Panc1 (cell line): ENCODE measurements around the gene RFX6. TPM values are rescaled to one million over a fixed set of nuclear protein-coding genes. Genes with fewer than 3 reads are reported as not detected.

Source experiments
- ATAC-seq: fragments of 200-7000 bp; cut with Tn5 transposase; 2 replicates; pipeline ENCODE4 v1.9.1; 2020; ENCODE audit warnings: mild to moderate bottlenecking, moderate library complexity
- BruUV-seq: library from RNA; stranded (reverse); fragments of 400-500 nt; replicated peaks from 2 replicates; lab custom pipeline; 2021; lab: Mats Ljungman, UMichigan
- CTCF ChIA-PET: fragments of 300-600 bp; sonication (Branson Sonifier 250); formaldehyde crosslinking; loops from one replicate; lab custom pipeline; 2022; ENCODE audit warnings: antibody characterized with exemption; lab: Charles Lee
- POLR2A ChIA-PET: fragments of 300-600 bp; sonication (Branson Sonifier 250); formaldehyde crosslinking; loops from one replicate; lab custom pipeline; 2022; ENCODE audit warnings: antibody characterized with exemption; lab: Charles Lee
- DNase-seq: peaks from one replicate; pipeline ENCODE4 v3.0.0-alpha.2; 2010; ENCODE audit warnings: low read depth, low spot score
- H3K27ac ChIP-seq: 2 replicates; pipeline ENCODE4 v1.5.1; 2011; ENCODE audit warnings: mild to moderate bottlenecking, low read length, inconsistent platforms
- H3K27me3 ChIP-seq: fragments of 200-500 bp; sonication (Bioruptor generic); 2 replicates; pipeline ENCODE4 v1.6.0; 2014; ENCODE audit warnings: low read length, inconsistent platforms; ENCODE audit not compliant: control insufficient read depth, insufficient read depth
- H3K36me3 ChIP-seq: fragments of 200-500 bp; sonication (Bioruptor generic); 2 replicates; pipeline ENCODE4 v1.5.1; 2014; ENCODE audit warnings: inconsistent platforms, mild to moderate bottlenecking, low read length, moderate library complexity; ENCODE audit not compliant: control insufficient read depth, insufficient read depth
- H3K4me1 ChIP-seq: 2 replicates; pipeline ENCODE4 v1.5.1; 2011; ENCODE audit warnings: inconsistent platforms, mild to moderate bottlenecking, low read length, moderate library complexity; ENCODE audit not compliant: control insufficient read depth, insufficient read depth
- H3K4me3 ChIP-seq, 2 experiments: 2 replicates each; pipeline ENCODE4 v1.5.1; 2011 to 2012; ENCODE audit warnings: low read depth in 2 of 2, low read length in 2 of 2, mild to moderate bottlenecking in 2 of 2, inconsistent platforms in 1 of 2, moderate library complexity in 1 of 2
- H3K9me3 ChIP-seq: fragments of 200-500 bp; sonication (Bioruptor generic); 2 replicates; pipeline ENCODE4 v1.5.1; 2014; ENCODE audit warnings: low read depth, mild to moderate bottlenecking, inconsistent platforms, low read length, moderate library complexity; ENCODE audit not compliant: control insufficient read depth, insufficient read depth
- CTCF ChIP-seq: fragments of 450-650 bp; IDR thresholded peaks from 2 replicates; pipeline ENCODE4 v1.5.1; 2017; ENCODE audit warnings: mild to moderate bottlenecking
- POLR2AphosphoS5 ChIP-seq: IDR thresholded peaks from 2 replicates; pipeline ENCODE4 v1.6.1; 2012; ENCODE audit warnings: mild to moderate bottlenecking, low read depth, low read length, moderate library complexity
- REST ChIP-seq, 2 experiments: IDR thresholded peaks; 2 replicates each; pipeline ENCODE4 v1.6.1; 2011 to 2012; ENCODE audit warnings: low read depth in 2 of 2, control low read depth in 1 of 2, low read length in 1 of 2, mild to moderate bottlenecking in 1 of 2, moderate library complexity in 1 of 2; ENCODE audit not compliant: insufficient read depth in 1 of 2
- SIN3A ChIP-seq: IDR thresholded peaks from 2 replicates; pipeline ENCODE4 v1.6.1; 2012; ENCODE audit warnings: low read depth, mild to moderate bottlenecking, low read length, moderate library complexity, borderline replicate concordance; ENCODE audit not compliant: insufficient read depth
- TCF7L2 ChIP-seq: IDR thresholded peaks from 2 replicates; pipeline ENCODE4 v1.6.1; 2011; ENCODE audit warnings: mild to moderate bottlenecking, low read depth, low read length, inconsistent platforms
- in situ Hi-C: cut with HindIII; loops from 2 replicates; pipeline ENCODE4 v1.10.0; 2016; ENCODE audit warnings: low sequenced_read_pairs, low pct_unique_long_range_greater_than_20kb
- intact Hi-C: fragments of 100-400 bp; cut with micrococcal nuclease; formaldehyde crosslinking; loops from one replicate; pipeline ENCODE4 v1.10.0; 2022; ENCODE audit not compliant: unreplicated experiment
- total RNA-seq: library from RNA; stranded (reverse); gene quantifications from one replicate; pipeline ENCODE4 v1.2.1, GENCODE V29; 2021; ENCODE audit not compliant: unreplicated experiment

Gene RFX6
- total RNA-seq, 1 experiment from 2014 or later: not detected

- no peak overlapping the region for H3K27ac ChIP-seq
- peak; percentile 84; the same call in 1 of the 2 replicates for TF ChIP-seq CTCF
- no peak for TF ChIP-seq POLR2AphosphoS5
- peak; percentile 45 for DNase-seq
- peaks cover 8% of the 10 kb centered on the region for H3K27me3 ChIP-seq
- H3K4me3 ChIP-seq: no peak overlapping the region
- CTCF ChIA-PET: interaction anchor here (2.2 kb wide), 1 partner anchor 88 kb away, joined by 8 read pairs; no protein-coding TSS in a partner anchor
- intact Hi-C loops (loop anchor here (1.0 to 5.0 kb wide), 2 partner anchors 88 to 187 kb away; no protein-coding TSS in a partner anchor), in situ Hi-C loops (no loop called here)
- H3K36me3 ChIP-seq: no peaks in the 10 kb centered on the region
- ATAC-seq: peak; percentile 91
- H3K4me1 ChIP-seq: no peaks in the 10 kb centered on the region
- no peaks in the 10 kb centered on the region for H3K9me3 ChIP-seq
- POLR2A ChIA-PET: no interaction called here
- no TSS peak for BruUV-seq
Measured at GRCh38 chr6:116969211-116969863, 92.3 kb downstream of the RFX6 start.

DNA sequence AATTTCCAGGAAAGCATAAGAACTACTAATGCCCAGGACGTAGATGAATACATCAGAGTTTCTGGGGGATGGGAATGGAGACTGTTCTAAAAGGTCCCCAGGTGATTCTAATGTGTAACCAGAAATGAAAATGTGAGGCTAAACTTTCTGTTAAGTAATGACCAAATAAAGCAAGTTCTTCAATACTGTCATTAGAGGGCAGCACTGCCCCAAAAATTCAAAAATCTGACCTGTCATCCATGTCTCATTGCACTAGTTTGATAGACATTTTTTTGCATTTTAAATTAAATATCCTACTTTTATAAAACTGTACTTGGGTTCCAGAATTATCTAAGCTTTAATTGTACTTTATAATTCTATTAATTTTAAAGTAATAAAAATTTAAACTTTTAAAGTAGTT is 94.9 kb downstream of the RFX6 start:
- peaks cover 10% of the 10 kb centered on the region for H3K27me3 ChIP-seq
- H3K4me3 ChIP-seq: no peak overlapping the region
- no peaks in the 10 kb centered on the region for H3K4me1 ChIP-seq
- POLR2A ChIA-PET: no interaction called here
- in situ Hi-C loops (no loop called here), intact Hi-C loops (loop anchor here (2.0 to 5.0 kb wide), 2 partner anchors 220 to 345 kb away; no protein-coding TSS in a partner anchor)
- CTCF ChIA-PET: no interaction called here
- no peaks in the 10 kb centered on the region for H3K9me3 ChIP-seq
- TF ChIP-seq POLR2AphosphoS5 (no peak), CTCF (peak; percentile 78)
- H3K27ac ChIP-seq: no peak overlapping the region
- ATAC-seq: peak; percentile 68; the same call in 1 of the 2 replicates
- BruUV-seq: no TSS peak
- H3K36me3 ChIP-seq: no peaks in the 10 kb centered on the region
- peak; percentile 30 for DNase-seq

DNA sequence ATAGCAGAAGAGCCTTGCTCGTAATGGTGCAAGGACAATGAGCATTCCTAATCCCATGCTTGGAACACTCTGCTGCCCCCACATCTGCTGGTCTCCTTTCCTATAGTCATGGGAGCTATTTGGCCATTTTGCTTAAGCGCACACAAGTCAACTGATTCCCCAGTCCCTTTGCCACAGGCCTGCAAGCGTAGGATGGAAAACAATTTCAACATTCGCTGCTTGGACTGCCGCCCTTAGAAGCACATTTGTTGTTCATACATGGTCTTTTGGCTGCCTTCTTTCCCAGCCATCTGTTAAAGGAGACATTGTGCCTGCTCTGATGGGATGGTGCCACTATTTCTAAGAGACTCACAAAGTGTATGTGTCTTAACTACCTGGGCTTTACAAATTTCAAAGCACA is 96.9 kb downstream of the RFX6 start:
- intact Hi-C loops (loop anchor here (2.0 to 5.0 kb wide), 2 partner anchors 218 to 343 kb away; no protein-coding TSS in a partner anchor), in situ Hi-C loops (no loop called here)
- peaks cover 9% of the 10 kb centered on the region for H3K27me3 ChIP-seq
- no peak overlapping the region for H3K27ac ChIP-seq
- no peaks in the 10 kb centered on the region for H3K9me3 ChIP-seq
- ATAC-seq (no peak), DNase-seq (no peak)
- POLR2A ChIA-PET: no interaction called here
- no peaks in the 10 kb centered on the region for H3K4me1 ChIP-seq
- TF ChIP-seq POLR2AphosphoS5: no peak
- TF ChIP-seq REST (IDR thresholded peaks at IDR 0.05; ENCODE audit: insufficient read depth in 1 of 2, low read depth in 2 of 2, low read length in 1 of 2): no peak
- no peak for TF ChIP-seq SIN3A
- no peak for TF ChIP-seq TCF7L2
- TF ChIP-seq CTCF: no peak
- CTCF ChIA-PET: interaction anchor here (0.6 kb wide), 1 partner anchor 23 kb away, joined by 5 read pairs; no protein-coding TSS in a partner anchor
- no TSS peak for BruUV-seq
- H3K36me3 ChIP-seq: no peaks in the 10 kb centered on the region
- H3K4me3 ChIP-seq: no peak overlapping the region
